ENCODE results near the gene ASAP2.

ASAP2 gene

DNA sequence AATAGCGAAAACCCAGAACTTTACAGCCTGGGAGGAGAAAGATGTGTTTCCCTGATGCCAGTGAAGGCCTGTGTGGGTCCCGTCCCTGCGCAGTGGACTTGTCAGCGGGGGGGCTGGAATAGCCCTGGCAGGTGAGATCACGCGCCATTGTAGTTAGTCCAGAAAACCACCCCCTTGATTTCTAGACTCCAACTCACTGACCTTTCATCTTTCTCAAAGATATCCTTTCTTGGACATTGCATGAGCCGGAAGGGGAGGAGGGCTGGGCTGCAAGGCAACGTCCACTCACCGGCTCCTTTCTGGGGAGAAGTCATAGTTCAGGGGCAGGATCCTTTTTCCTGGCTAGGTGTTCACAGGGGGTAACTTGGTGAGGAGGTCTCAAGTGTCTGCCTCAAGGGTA is 22.3 kb upstream of the ASAP2 start:
- DNase-seq, result no peak

DNA sequence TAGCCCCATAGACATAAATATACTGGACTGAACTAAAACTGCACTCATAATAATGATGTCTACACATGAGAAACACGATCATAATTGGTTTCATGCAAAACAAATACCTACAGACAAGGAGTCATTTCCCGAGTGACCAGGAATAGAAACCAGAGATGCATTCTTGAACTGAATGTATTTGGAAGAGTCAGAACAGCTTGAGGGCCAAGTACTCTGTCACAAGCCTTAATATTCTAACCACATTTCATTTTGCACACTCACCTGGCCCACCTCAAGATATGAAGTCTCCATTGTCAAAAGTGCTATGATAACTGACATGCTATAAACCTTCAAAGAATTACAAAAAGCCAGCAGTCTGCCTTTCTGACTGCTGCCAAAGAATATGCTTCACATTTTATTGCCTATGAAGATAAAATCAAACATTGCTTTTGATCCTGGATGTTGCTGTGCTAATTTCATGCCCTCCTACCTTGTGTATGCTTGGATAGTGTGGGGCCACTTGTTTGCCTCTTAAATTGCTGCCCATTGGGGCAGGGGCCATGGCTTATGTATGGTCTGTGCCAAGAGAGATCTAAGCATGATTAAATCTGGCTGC is 18.9 kb upstream of the ASAP2 start:
- no peak for DNase-seq

DNA sequence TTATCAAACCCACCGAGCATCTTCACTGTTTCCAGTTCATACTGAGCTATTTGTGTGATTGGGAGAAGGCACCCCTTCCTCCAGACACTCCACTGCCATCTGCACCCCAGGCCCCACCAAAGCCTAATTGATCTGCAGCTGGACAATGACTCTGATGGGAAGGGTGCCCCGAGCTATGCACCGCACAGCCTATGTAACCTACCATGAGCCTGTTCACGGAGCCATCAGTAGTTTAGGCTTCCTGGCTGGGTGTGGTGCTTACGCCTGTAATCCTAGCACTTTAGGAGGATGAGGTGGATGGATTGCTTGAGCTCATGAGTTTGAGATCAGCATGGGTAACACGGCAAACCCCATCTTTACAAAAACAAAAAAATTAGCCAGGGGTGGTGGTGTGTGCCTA is 17.8 kb upstream of the ASAP2 start:
- DNase-seq, result no peak

DNA sequence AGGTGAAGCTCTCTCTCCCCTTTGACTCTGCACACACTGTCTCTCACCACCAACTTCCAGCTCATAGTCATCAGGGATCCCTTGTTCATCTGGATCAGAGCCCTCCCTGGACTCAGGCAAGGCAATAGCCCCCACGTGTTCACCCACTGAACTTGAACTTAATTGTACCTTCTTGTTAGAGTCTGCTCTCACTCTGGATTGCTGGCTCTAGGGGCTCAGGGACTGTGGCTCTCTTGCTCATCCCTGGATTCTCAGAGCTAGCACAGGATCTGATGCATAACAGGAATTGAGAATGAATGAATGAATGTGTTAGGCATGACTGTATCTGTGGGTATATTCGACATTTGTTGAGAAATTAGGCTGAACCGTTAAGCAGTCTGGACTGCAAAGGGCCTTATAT is 16.7 kb upstream of the ASAP2 start:
- DNase-seq, result no peak

DNA sequence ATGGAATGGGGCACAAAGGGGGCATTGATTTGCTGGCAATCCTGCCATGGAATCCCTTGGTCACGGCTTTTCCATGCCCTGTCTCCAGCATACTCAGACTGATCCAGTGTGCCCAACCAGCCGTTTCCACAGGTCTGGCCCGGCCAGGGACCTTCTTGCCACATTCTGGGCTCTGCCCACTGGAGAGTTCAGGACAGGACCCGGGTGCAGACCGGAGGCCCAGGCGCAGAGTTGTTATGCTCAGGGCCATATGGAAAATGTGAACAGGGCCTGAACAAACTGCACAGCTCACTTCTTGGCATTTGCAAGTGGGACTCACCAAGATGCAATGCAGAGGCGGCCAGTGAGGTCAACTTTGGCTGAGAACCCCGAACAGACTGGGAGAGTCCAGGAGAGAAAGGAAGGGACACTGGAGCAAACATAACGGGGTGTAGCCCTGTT is 15.6 kb upstream of the ASAP2 start:
- DNase-seq, result no peak

DNA sequence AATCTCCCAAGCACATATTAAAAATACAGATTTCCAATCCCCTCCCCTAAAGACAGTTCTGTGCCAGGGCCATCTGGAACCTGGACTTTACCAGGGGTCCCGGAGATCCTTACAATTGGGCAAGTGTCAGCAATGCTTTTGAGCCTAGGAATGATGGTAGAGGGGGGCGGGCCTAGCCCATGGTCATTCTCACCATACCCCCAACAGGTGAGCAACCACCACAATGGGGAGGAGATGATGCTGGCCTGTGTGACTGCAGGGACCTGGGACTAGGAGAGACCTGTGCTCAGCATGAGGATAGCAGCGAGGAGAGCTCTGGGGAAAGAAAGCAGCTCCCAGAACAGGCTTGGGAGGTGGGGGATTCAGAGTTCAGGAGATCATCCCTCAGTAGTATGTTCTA is 13.9 kb upstream of the ASAP2 start:
- no peak for DNase-seq

DNA sequence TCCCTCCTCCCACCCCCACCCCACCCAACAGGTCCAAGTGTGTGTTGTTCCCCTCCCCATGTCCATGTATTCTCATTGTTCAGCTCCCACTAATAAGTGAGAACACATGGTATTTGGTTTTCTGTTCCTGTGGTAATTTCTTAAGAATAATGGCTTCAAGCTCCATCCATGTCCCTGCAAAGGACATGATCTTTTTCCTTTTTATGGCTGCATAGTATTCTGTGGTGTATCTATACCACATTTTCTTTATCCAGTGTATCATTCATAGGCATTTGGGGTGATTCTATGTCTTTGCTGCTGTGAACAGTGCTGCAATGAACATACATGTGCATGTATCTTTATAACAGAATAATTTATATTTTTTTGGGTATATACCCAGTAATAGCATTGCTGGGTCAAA is 12.3 kb upstream of the ASAP2 start:
- no peak for DNase-seq

DNA sequence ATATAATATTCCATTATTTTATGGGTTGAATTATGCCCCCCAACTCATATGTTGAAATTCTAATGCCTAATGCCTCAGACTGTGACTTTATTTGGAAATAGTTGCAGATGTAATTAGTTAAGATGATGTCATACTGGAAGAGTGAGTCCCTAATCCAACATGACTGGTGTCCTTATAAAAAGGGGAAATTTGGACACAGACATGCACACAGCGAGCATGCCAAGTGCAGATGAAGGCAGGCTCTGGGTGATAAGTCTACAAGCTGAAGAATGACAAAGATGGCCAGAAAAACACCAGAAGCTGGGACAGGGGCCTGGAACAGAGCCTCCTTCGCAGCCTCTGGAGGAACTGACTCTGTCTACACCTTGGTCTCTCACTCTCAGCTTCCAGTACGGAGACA is 10.0 kb upstream of the ASAP2 start:
- DNase-seq, result no peak

DNA sequence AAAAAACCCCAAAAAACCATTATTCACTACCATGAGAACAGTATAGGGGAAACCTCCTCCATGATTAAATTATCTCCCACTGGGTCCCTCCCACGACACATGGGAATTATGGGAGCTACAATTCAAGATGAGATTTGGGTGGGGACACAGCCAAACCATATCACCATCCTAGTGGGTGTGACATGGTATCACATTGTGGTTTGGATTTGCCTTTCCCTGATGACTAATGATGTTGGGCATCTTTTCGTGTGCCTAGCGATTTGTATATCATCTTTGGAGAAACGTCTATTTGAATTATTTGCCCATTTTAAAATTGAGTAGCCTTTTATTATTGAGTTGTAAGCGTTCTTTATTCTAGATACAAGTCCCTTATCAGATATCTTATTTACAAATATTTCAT is 8.7 kb upstream of the ASAP2 start:
- no peak for DNase-seq

DNA sequence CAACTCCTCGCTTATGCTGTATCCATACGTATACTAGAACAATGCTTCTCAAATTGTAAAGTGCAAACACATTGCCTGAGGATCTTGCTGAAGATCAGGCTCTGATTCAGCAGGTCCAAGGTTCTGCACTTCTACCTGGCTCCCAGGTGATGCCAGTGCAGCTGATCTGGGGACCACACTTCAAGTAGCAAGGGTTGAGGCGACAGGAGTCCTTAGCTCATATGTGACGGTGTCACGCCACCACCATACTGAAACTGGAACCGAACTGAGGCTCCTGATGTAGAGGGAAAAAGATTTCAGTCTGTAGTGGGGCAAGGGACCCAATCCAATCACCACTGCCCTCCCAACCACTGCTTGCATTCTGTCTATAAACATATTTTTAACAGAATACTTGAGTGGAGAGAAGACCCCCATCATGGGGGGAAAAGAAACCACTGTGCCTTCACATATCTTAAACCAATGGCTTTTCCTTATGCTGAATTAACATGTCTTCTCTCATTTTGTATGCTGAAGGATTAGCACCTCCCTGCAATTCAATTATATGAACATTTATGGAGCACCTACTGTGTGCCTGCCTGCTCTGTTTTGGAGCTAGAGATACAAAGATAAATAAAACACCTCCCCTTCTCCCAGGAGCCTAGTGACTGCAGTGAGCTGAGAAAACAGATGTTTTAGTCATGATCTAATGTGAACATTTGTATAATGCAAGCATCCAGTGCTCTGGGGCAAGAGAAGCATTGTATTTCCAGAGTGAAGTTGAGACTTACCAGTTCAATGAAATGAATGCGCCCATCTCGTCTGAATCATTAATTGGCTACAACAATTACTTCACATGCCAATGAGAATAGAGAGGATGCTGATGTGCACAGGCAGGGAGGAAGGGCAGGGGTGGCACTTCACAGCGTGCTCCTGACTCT is 6.6 kb upstream of the ASAP2 start:
- DNase-seq, result no peak

DNA sequence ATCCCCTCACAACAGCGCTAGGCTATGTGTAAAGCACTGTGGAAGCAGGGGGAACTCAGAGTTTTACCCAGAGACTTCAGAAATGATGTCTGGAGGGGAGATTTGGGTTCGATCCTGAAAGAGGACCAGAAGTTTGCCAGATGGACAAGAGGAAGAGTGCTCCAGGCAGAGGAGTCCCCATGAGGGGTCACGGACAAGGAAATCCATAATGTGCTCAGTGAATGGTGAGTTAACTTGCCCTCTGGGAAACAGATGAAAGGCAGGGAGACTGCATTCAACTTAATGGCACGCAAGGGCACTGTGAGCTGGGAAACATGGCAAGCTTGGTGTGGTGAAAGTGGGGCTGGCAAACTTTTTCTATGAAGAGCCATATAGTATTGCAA is 6.0 kb upstream of the ASAP2 start:
- no peak for DNase-seq

DNA sequence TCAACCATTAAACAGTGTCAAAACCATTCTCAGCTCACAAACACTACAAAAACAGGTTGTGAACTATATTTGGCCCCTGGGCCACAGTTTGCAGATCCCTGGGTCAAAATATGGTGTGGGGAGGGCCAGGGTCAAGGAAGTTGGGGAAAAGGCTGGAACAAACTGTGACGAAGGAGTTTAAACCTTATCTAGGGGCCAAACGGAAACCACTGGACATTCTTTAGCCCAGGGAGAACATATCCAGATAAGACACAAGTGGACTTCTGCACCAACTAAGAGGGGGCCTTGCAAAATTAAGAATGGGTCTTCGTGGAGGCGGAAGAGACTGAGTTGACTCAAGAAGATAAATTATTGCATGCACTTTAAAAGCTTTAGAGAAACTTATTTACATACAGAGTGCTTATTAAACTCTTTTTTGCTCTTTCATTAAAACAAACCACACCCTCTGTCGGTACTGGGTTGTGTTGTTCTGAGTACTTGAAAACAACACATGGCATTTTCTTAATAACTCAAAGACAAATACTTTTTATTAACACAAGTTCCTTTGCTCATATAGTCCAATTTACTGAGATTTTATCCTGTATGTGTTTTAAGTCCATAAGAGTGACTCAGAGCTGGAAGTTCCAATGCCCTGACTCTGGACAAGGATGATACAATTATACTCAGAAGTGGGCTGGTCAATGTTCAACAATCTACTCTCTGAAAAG is 5.3 kb upstream of the ASAP2 start:
- DNase-seq, result no peak

DNA sequence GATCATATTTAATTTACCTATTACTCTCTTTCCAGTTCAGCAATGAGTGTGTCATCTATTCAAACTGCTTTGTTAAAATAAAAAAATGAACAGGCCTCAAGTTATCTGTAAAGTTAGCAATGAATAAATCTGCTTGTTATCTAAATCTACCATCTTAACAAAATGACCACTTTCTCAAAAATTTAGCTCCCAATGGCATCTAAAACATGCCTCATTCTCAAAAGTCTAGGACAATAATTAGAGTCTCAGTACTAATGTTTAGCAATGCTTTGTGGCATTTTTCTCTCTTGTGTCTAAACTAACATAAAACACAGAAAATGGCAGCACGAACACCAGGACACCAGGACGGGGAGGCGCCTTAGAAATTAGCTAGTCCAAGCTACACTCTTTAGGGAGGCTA is 3.6 kb upstream of the ASAP2 start:
- DNase-seq, result no peak

DNA sequence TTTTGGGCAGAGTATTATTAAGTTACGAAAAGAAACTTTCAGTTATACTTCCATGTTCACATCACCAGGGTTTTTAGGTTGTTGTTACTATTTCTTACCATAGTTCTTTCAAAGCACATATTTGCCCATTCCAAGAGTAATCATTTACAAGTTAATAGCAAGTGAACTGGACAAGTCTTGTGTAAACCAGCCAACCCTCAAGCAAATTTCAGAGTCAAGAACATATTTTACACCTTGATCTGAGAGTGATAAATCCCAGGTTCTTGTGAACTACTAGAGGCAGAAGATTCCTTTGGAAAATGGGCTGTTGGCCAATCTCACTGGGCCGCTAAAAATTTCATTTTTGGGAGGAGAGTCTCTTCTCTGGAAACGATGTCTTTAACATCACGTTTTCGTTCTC is 2.7 kb upstream of the ASAP2 start:
- DNase-seq, result no peak

DNA sequence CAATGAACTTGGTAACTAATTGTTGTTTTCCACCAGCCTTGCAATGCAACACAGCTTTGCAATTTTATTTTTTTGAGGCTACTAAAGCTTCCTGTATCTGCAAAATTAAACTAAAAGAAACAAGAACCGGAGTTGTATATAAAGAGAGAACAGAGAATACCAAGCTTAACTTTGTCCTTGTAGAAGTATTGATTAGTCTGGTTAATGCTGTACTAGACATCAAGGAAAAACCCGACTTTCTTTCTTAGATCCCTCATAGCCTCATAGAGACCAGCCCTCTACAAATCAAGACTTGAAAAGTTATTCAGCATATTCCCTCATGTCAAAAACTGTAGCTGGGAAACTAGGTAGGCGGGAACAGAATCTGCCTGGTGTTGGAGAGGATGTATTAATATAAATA is 1.7 kb upstream of the ASAP2 start:
- no peak for DNase-seq

DNA sequence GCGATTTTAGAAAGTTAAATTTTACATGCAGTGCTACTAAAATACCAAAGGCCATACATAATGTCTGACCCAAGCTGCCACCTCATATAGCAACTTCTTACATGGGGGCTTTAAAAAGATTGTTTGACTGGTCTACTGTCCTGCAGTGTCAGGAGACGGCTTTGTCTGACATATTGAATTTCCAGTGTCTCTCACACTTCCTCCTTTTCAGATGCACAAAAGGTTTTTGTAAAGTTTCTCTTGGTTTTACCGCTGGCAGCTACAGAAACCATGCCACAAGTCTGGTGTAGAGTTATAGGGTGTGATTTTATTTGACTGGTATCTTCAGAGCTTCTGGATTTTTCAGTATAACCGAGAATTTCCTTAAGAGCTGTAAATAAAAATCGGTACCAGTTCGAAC is 1.1 kb upstream of the ASAP2 start:
- DNase-seq, result no peak

DNA sequence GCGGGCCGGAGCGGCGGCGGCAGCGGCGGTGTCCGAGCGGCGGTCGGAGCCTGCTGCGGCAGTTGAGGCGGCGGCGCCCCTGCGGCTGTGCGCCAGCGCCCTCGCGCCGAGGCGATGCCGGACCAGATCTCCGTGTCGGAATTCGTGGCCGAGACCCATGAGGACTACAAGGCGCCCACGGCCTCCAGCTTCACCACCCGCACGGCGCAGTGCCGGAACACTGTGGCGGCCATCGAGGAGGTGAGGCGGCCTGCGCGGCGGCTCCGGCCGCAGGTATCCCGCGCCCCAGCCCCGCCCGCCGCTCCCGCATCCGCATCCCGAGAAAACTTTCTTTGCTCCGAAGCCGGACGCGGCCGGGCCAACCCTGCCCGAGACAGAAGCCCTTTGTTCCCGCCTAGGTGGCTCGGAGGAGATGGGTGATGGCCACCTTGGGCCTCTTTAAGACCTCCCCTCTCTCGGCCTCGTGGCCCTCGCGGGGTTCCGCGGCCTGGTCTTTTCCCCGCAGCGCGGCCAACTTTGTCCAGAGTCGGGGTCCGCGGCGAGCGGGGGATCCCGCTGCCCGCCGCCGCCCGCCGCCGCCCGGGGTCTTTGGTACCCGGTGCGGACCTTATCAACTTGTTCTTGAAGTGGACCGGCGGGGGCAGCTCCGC is 504 bp downstream of the ASAP2 start:
- DNase-seq, result peak; percentile 52

DNA sequence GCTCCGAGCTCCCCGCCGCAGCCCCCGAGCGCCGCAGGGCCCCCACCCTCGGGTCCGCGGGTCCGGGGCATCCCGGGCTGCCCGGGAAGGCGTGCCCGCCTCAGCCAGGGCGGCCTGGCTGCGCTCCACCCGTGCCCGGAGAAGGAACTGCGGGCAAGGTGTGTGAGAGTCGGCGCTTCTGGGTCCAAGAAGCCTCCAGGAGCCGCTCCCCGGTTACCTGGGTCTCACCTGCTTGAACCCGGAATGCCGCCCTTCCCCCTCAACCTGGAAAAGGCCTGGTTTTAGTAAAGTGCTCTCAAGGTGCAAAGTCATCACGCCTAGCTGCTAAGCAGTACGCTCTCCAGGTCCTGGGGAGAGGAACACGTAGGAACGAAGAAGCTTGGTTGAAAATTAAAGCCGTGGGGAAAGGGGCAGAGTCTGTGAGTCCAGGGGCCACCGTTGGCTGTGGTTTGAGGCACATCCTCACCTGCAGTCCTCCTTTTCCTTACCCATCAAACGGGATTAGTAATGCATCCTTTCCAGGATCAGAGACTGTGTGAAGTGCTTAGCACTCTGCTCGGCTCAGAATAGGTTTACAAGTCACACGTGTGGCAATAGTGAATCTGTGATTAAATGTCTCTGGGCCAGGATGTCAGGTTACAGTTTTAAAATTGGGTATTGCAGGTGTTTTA is 1.2 kb downstream of the ASAP2 start:
- peak; percentile 83 for DNase-seq

DNA sequence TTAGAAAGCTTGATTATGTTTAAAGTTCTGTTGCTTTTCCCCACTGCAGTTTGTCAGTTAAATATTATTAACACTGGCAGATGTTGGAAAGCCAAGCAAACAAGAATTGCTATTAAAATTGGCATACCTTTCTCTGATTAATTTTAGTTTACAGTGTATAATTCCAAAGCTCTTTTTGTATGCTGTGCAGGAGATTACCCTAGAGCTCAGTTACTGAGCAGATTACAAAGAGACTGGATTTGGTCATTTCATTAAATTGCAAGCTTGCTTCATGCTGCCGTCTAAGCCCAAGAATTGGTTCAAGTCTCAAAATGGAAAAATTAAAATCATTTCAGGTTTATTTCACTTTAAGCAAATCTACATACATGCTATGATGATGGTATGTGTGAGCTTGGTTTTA is 2.3 kb downstream of the ASAP2 start:
- no peak for DNase-seq

DNA sequence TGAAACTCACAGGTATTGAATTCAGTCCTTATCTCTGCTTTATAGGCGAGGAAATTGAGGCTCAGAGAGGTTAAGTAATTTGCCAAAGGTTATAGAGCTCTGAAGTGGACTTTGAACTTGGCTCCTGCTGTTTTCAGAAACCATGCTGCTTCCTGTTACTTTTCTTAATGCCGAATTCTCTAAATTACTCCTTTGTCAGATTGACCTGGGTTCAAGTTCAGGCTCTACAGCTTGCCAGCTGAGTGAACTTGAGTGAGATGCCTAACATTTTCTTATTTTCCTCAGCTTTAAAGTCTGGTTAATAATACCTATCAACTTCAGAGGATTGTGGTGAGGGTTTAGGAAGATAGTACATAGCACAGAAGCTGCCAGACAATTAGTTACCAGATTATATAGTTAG is 3.4 kb downstream of the ASAP2 start:
- DNase-seq, result no peak

DNA sequence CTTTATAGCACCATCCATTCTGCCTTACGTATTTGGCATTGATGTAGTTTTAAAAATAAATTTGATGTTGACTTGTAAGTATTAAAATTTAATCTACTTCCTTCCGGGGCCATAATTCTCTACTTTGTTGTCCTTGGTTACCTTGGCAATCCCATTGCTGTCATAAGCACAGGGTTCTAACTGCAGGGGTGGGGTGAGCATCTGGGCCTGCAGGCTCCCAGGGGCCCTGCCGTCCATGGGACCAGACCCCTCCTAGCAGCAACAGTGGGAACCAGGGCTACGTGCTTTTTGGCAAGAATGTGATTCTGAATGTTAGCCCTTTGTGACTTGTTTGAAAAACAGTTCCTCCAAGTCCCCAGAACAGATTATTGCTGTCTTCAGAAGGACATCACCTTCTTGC is 4.9 kb downstream of the ASAP2 start:
- no peak for DNase-seq

DNA sequence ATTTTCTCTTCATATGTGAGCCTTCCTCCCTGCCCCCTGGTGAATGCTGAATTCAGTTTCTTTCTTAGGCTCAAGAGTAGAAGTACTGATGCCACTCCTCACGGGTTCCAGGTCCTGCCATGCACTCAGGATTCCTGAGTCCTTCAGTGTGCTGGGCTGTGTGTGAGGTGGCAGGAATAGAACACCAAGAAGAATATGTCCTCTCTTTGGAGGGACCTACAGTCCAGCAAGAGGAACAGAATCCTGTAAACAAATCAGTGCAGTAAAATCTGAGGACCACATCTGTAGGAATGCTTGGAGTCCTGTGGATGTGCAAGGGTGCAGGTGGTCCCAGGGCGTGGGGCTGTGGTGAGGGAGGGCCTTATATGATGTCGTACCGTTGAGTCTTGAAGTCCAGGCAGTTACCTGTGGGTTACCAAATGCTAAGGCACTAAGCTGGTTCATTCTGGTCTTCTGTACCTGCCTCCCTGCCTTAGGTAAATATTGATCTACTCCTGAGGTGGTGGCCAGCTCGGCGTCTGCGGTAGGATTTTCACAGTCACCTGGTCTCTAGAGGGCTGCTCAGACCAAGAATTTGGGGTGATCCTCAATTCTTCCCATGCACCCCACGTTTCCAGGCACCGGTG is 5.5 kb downstream of the ASAP2 start:
- DNase-seq, result no peak
